ENCODE results near the gene KIF18A. TPM values are rescaled to one million over a fixed set of nuclear protein-coding genes. Genes with fewer than 3 reads are reported as not detected.

The KIF18A gene
- total RNA-seq, 2 donors from 2014 or later: 1.9 to 2.8 TPM

GRCh38 chr11:27991736-27992135 lies 116.2 kb downstream of the KIF18A start:
- no peak for ATAC-seq
- no peak for DNase-seq
- intact Hi-C loops (cut with DNase I, micrococcal nuclease): no loop called here

DNA sequence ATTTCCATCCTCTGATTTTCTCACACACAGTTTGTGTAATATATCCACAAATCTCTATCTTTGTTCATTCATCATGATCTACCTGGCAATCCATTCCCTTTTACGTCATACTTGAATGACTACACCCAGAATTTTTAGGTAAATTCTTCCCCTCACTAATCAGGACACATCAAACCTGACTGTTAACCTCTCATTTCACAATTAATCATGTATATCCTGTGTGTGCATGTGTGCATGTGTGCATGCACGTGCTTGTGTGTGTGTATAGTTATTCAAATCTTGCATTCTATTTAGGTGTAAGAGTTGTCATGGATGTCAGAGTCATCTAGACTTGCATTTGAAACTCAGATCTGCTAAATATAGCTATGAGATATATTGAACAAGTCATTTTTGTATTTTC lies 130.4 kb downstream of the KIF18A start:
- ATAC-seq (no peak), DNase-seq (no peak)
- intact Hi-C loops (cut with DNase I, micrococcal nuclease): no loop called here

DNA sequence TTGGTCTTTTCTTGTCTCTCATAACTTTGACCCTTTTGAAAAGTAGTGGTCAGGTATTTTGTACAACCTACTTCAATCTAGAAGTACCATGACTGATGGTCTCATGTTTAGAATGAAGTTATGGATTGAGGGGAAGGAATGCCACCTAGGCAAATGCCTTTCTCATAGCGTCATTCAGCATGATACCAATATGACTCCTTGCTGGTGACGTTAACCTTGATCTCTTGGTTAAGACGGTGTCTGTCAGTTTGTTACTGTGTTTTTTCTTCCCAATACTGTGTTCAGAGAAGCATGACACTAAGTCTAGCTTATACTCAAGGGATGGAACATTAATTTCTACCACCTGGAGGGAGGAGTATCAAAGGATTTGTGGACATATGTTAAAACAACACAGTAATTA lies 130.9 kb downstream of the KIF18A start:
- ATAC-seq: no peak
- intact Hi-C loops (cut with DNase I, micrococcal nuclease): no loop called here
- DNase-seq: no peak

DNA sequence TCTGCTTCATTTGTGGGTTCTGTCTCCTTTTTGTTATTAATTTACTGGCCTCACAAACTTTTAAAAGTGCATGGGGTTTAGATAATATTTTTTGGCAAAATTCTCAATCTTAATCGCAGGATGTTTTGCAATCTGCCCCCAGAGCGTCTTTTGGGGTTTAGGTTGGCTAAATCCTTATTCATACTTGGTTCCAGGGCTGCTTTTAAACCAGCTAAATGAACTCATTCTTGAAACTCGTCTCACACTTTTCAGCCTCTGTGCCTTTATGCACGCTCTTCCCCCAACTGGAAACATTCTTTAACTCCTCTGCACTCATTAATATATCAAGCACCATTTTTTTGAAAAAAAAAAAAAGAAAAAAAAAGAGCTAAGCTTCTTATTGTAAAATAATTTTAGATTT lies 131.7 kb downstream of the KIF18A start:
- intact Hi-C loops (cut with DNase I, micrococcal nuclease): no loop called here
- no peak for ATAC-seq
- DNase-seq: no peak

DNA sequence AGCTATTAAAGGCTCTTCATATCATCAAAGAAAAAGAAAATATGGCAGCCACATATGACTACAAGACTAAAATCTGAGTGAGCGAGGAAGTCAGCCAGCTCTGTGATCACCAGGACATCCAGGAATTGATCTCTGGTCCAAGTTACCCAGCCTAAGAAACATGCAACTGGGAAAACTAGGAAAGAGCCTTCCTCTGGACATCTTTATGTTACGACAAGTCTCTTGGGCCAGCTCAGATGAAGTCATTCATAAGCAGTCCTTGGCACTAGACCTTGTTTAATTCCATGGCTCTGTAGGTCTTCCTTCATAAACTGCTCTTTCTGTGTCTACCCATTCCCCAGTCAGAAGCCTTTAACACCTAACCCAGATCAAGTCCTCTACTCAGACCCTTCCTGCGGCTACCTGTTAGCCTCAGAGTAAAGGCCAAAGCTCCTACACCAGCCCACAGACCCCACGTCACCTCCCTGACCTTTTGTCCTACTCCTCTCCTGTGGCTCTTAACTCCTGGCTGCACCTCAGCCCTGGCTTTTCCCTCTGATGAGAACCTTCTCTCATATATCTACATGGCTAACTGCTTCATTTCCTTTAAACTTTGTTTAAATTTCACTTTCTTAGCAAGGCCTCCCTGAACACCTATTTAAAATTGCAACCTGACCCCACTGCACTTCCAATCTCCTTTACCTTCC lies 134.0 kb downstream of the KIF18A start:
- ATAC-seq (no peak), DNase-seq (no peak)
- intact Hi-C loops (cut with DNase I, micrococcal nuclease): no loop called here

DNA sequence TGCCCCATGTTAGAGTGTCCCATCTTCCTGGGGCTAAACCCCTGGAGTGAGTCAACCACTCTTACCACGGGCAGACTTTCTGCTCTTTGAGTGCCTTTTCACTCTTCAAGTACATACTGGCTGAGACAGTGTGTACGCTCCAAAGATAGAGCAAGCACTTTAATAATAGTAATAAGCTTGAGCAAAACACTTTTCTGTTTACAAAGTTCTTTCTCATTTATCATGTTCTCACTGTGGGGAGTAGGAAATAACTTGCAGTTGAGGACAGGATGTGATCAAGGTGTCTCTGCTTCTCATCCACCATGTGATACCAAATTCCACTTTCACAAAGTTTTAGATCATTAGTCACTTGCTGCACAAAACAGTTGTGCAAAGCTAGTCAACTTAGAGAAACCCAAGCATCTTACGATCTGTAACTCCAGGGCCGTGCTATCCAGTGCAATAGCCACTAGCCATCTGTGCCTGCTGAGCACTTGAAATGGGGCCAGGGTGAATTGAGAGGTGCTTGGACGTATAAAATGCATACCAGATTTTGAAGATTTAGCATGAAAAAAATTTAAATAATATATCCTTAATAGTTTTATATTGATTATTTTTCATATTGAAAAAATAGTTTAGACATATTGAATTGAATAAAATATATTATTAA lies 135.3 kb downstream of the KIF18A start:
- DNase-seq: no peak
- intact Hi-C loops (cut with DNase I, micrococcal nuclease): no loop called here
- ATAC-seq: no peak

GRCh38 chr11:27971171-27971570 lies 136.8 kb downstream of the KIF18A start:
- no peak for DNase-seq
- no peak for ATAC-seq
- intact Hi-C loops (cut with DNase I, micrococcal nuclease): no loop called here

Small RNA genes within 50 kb of the gene (microRNA-seq; reads per million reads assigned to microRNA genes)
- gene MIR610: 0 to 0.53 reads per million in 2 donors

Other genes with a start within 250 kb of the KIF18A start
- 10 to 100 TPM; 15.7 to 18.9 TPM for gene METTL15, start 232 bp upstream of the KIF18A start, total RNA-seq

Measured in left colon (tissue), 2 donors.